ENCODE results near the gene TBC1D20. TPM values are rescaled to one million over a fixed set of nuclear protein-coding genes. Genes with fewer than 3 reads are reported as not detected.
"Not testable (repeated sequence)": the region's sequence is repeated elsewhere in the genome, so short reads cannot be mapped to it uniquely, and the experiment has no call there.

Gene TBC1D20
- total RNA-seq, 1 experiment from 2014 or later, result 24.2 TPM

GRCh38 chr20:396619-397431 lies 65.5 kb downstream of the TBC1D20 start:
- intact Hi-C loops (cut with micrococcal nuclease), result no loop called here
- TSS peak; percentile 22 for BruUV-seq (replicated peaks)
- no peak overlapping the region for H3K9ac ChIP-seq (ENCODE audit: low read length)
- no peak overlapping the region for H2AFZ ChIP-seq (ENCODE audit: low read length)
- ATAC-seq (no peak), DNase-seq (no peak)
- H4K20me1 ChIP-seq (ENCODE audit: low read length), result no peaks in the 10 kb centered on the region
- H3K4me3 ChIP-seq (ENCODE audit: low read length), result no peak overlapping the region
- H3F3A ChIP-seq (ENCODE audit: low read length, unreplicated experiment), result no peaks in the 10 kb centered on the region
- H3K9me3 ChIP-seq (ENCODE audit: low read length), result no peaks in the 10 kb centered on the region
- POLR2A ChIA-PET (ENCODE audit: unreplicated experiment), result interaction anchor here (0.5 kb wide), 1 partner anchor 19 kb away, joined by 7 read pairs; no protein-coding TSS in a partner anchor
- TF ChIP-seq EZH2 (IDR thresholded peaks at IDR 0.05; ENCODE audit: low read length, unreplicated experiment) (no peak), EZH2phosphoT487 (IDR thresholded peaks at IDR 0.05; ENCODE audit: borderline replicate concordance, low read length) (no peak)
- TF ChIP-seq, protein P1, sequence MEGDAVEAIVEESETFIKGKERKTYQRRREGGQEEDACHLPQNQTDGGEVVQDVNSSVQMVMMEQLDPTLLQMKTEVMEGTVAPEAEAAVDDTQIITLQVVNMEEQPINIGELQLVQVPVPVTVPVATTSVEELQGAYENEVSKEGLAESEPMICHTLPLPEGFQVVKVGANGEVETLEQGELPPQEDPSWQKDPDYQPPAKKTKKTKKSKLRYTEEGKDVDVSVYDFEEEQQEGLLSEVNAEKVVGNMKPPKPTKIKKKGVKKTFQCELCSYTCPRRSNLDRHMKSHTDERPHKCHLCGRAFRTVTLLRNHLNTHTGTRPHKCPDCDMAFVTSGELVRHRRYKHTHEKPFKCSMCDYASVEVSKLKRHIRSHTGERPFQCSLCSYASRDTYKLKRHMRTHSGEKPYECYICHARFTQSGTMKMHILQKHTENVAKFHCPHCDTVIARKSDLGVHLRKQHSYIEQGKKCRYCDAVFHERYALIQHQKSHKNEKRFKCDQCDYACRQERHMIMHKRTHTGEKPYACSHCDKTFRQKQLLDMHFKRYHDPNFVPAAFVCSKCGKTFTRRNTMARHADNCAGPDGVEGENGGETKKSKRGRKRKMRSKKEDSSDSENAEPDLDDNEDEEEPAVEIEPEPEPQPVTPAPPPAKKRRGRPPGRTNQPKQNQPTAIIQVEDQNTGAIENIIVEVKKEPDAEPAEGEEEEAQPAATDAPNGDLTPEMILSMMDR (conservative IDR thresholded peaks at IDR 0.05; ENCODE audit: low read depth, low read length), result no peak
- no peaks in the 10 kb centered on the region for H3K27me3 ChIP-seq (ENCODE audit: low read length)
- peaks cover 13% of the 10 kb centered on the region for H3K4me1 ChIP-seq (ENCODE audit: insufficient read depth, low read length)
- no peak overlapping the region for H3K27ac ChIP-seq (ENCODE audit: low read length)
- H3K4me2 ChIP-seq (ENCODE audit: low read length), result no peak overlapping the region
- no peaks in the 10 kb centered on the region for H3K79me2 ChIP-seq (ENCODE audit: low read length)
- no peaks in the 10 kb centered on the region for H3K9me2 ChIP-seq (replicated peaks; ENCODE audit: low read length)
- peaks cover 57% of the 10 kb centered on the region for H3K36me3 ChIP-seq (ENCODE audit: low read depth, low read length)
- CTCF ChIA-PET, result interaction anchor here (1.2 kb wide), 1 partner anchor 35 kb away, joined by 3 read pairs; no protein-coding TSS in a partner anchor

DNA sequence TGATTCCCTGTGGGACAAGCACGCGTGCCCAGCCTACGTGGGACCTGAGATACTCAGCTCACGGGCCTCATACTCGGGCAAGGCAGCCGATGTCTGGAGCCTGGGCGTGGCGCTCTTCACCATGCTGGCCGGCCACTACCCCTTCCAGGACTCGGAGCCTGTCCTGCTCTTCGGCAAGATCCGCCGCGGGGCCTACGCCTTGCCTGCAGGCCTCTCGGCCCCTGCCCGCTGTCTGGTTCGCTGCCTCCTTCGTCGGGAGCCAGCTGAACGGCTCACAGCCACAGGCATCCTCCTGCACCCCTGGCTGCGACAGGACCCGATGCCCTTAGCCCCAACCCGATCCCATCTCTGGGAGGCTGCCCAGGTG lies 66.1 kb downstream of the TBC1D20 start:
- ATAC-seq (no peak), DNase-seq (no peak)
- Histone ChIP-seq H4K20me1 (ENCODE audit: low read length) (no peaks in the 10 kb centered on the region), H3K9me3 (ENCODE audit: low read length) (no peaks in the 10 kb centered on the region), H3K9ac (ENCODE audit: low read length) (no peak overlapping the region), H3K79me2 (ENCODE audit: low read length) (no peaks in the 10 kb centered on the region), H3K4me1 (ENCODE audit: insufficient read depth, low read length) (peaks cover 9% of the 10 kb centered on the region), H3K4me3 (ENCODE audit: low read length) (no peak overlapping the region), H3K36me3 (ENCODE audit: low read depth, low read length) (peaks cover 60% of the 10 kb centered on the region), H2AFZ (ENCODE audit: low read length) (no peak overlapping the region), H3F3A (ENCODE audit: low read length, unreplicated experiment) (no peaks in the 10 kb centered on the region), H3K4me2 (ENCODE audit: low read length) (no peak overlapping the region), H3K9me2 (replicated peaks; ENCODE audit: low read length) (no peaks in the 10 kb centered on the region), H3K27ac (ENCODE audit: low read length) (no peak overlapping the region), H3K27me3 (ENCODE audit: low read length) (no peaks in the 10 kb centered on the region)
- intact Hi-C loops (cut with micrococcal nuclease), result no loop called here
- TF ChIP-seq, protein P1 (conservative IDR thresholded peaks at IDR 0.05; ENCODE audit: low read depth, low read length), result no peak
- ChIA-PET POLR2A (ENCODE audit: unreplicated experiment) (interaction anchor here (0.5 kb wide), 1 partner anchor 18 kb away, joined by 7 read pairs; no protein-coding TSS in a partner anchor), CTCF (interaction anchor here (1.2 kb wide), 1 partner anchor 35 kb away, joined by 3 read pairs; no protein-coding TSS in a partner anchor)
- BruUV-seq (replicated peaks), result no TSS peak

GRCh38 chr20:393296-393695 lies 69.0 kb downstream of the TBC1D20 start:
- peaks cover 87% of the 10 kb centered on the region for H3K36me3 ChIP-seq (ENCODE audit: low read depth, low read length)
- H3K4me2 ChIP-seq (ENCODE audit: low read length); H3K27ac ChIP-seq (ENCODE audit: low read length); H3F3A ChIP-seq (ENCODE audit: low read length, unreplicated experiment); H3K27me3 ChIP-seq (ENCODE audit: low read length); H2AFZ ChIP-seq (ENCODE audit: low read length); intact Hi-C loops (cut with micrococcal nuclease); H3K9ac ChIP-seq (ENCODE audit: low read length); H4K20me1 ChIP-seq (ENCODE audit: low read length); H3K4me3 ChIP-seq (ENCODE audit: low read length); H3K4me1 ChIP-seq (ENCODE audit: insufficient read depth, low read length); BruUV-seq (replicated peaks); CTCF ChIA-PET; ATAC-seq; H3K9me2 ChIP-seq (replicated peaks; ENCODE audit: low read length); H3K9me3 ChIP-seq (ENCODE audit: low read length); DNase-seq; H3K79me2 ChIP-seq (ENCODE audit: low read length): not testable (repeated sequence)
- POLR2A ChIA-PET (ENCODE audit: unreplicated experiment), result interaction anchor here (0.6 kb wide), 1 partner anchor 889 kb away, joined by 3 read pairs; no protein-coding TSS in a partner anchor
